Cardiac septum (tissue), 1 donor: ENCODE measurements around the gene FBXO48. TPM values are rescaled to one million over a fixed set of nuclear protein-coding genes. Genes with fewer than 3 reads are reported as not detected.
A peak's percentile ranks its signal among the peaks of the same experiment; 100 is the strongest.
"Not testable (repeated sequence)": the region's sequence is repeated elsewhere in the genome, so short reads cannot be mapped to it uniquely, and the experiment has no call there.

ENCODE experiments used
- DNase-seq: peaks from one replicate; pipeline ENCODE4 v3.0.0-alpha.2; 2020; ENCODE audit warnings: low spot score
- intact Hi-C: fragments of 100-400 bp; cut with DNase I; formaldehyde crosslinking; loops from one replicate; pipeline ENCODE4 v1.14.0; 2022
- long read RNA-seq: library from polyadenylated mRNA; unstranded; transcript quantifications from one replicate; pipeline ENCODE4 v2.0.0, GENCODE V29; 2021
- total RNA-seq: library from RNA; stranded (reverse); fragmentation: NEBNext Ultra II Directional; extraction: Animal tissue kit (Norgen Biotek cat#: 25700); gene quantifications from one replicate; pipeline ENCODE4 v1.2.1, GENCODE V29; 2021
- donor health status: DM: no; HTN: no; CAD: no.

The FBXO48 gene
- total RNA-seq: 0.92 TPM
- long read RNA-seq, partial matches to known transcripts: 0 of 1 reads
- long read RNA-seq, other reads (novel, unspliced or antisense): 1 of 1 reads

- intact Hi-C loops: loop anchor here (10.0 kb wide), 4 partner anchors 127 to 367 kb away; no protein-coding TSS in a partner anchor
- peak; percentile 99 for DNase-seq
Observed at GRCh38 chr2:68467077-68467960, at the start of gene FBXO48, which contains the start of gene APLF. TSS of gene FBXO48 (minus strand) at chr2:68467294. CDS start at chr2:68465145, 2,149 bp downstream. TSS of gene APLF (plus strand) at chr2:68467585. CDS start at chr2:68467732, 147 bp downstream.

- DNase-seq: no peak
- intact Hi-C loops: no loop called here
Observed at GRCh38 chr2:68516051-68516955, 49.2 kb upstream of the FBXO48 start.

- intact Hi-C loops: no loop called here
- no peak for DNase-seq
Observed at GRCh38 chr2:68514316-68514929, 47.3 kb upstream of the FBXO48 start.

- DNase-seq: no peak
- intact Hi-C loops: no loop called here
Observed at GRCh38 chr2:68512966-68513365, 45.9 kb upstream of the FBXO48 start.

- DNase-seq: no peak
- intact Hi-C loops: no loop called here
Observed at GRCh38 chr2:68512326-68512725, 45.2 kb upstream of the FBXO48 start.

GRCh38 chr2:68506170-68506569, 39.1 kb upstream of the FBXO48 start:
- intact Hi-C loops: no loop called here
- DNase-seq: no peak

GRCh38 chr2:68505603-68506159, 38.6 kb upstream of the FBXO48 start:
- intact Hi-C loops: no loop called here
- no peak for DNase-seq

- intact Hi-C loops: no loop called here
- no peak for DNase-seq
Observed at GRCh38 chr2:68501768-68502167, 34.7 kb upstream of the FBXO48 start.

GRCh38 chr2:68500649-68501048, 33.6 kb upstream of the FBXO48 start:
- no peak for DNase-seq
- intact Hi-C loops: no loop called here

- DNase-seq: no peak
- intact Hi-C loops: no loop called here
Observed at GRCh38 chr2:68499133-68499532, 32.0 kb upstream of the FBXO48 start.

GRCh38 chr2:68491582-68491981, 24.5 kb upstream of the FBXO48 start:
- no peak for DNase-seq
- intact Hi-C loops: no loop called here

GRCh38 chr2:68489282-68489681, 22.2 kb upstream of the FBXO48 start:
- intact Hi-C loops: no loop called here
- no peak for DNase-seq

GRCh38 chr2:68488605-68489004, 21.5 kb upstream of the FBXO48 start:
- DNase-seq, intact Hi-C loops: not testable (repeated sequence)

GRCh38 chr2:68487773-68488355, 20.8 kb upstream of the FBXO48 start:
- intact Hi-C loops: no loop called here
- DNase-seq: no peak

GRCh38 chr2:68483011-68483410, 15.9 kb upstream of the FBXO48 start:
- intact Hi-C loops: no loop called here
- no peak for DNase-seq

GRCh38 chr2:68482296-68482820, 15.3 kb upstream of the FBXO48 start:
- intact Hi-C loops: no loop called here
- DNase-seq: no peak

GRCh38 chr2:68478688-68479087, 11.6 kb upstream of the FBXO48 start:
- intact Hi-C loops: no loop called here
- no peak for DNase-seq

- intact Hi-C loops: no loop called here
- DNase-seq: no peak
Observed at GRCh38 chr2:68476454-68476853, 9.4 kb upstream of the FBXO48 start.

GRCh38 chr2:68475576-68475975, 8.5 kb upstream of the FBXO48 start:
- intact Hi-C loops: no loop called here

More at GRCh38 chr2:68475576-68475975, 8.5 kb upstream of the FBXO48 start:
- DNase-seq: no peak
